Fibroblast of pulmonary artery (primary cell): Measurements from ENCODE around the gene MVB12B.

ENCODE experiments used
- DNase-seq: peaks from one replicate; pipeline ENCODE4 v3.0.0-alpha.2; 2010; ENCODE audit warnings: low read depth
- H3K4me3 ChIP-seq: replicated peaks from 2 replicates; pipeline ENCODE4 v1.5.1; 2011; ENCODE audit warnings: low read depth, mild to moderate bottlenecking, control low read depth, low read length, moderate library complexity
- TF ChIP-seq, protein P1 (sequence below): IDR thresholded peaks from 2 replicates; pipeline ENCODE4 v1.5.1; 2011; ENCODE audit warnings: mild to moderate bottlenecking, control low read depth, low read length, inconsistent platforms; ENCODE audit errors: missing control alignments

MVB12B gene

GRCh38 chr9:126309427-126310189, 17.0 kb upstream of the MVB12B start:
- DNase-seq: no peak
- no peak overlapping the region for H3K4me3 ChIP-seq
- TF ChIP-seq, protein P1, sequence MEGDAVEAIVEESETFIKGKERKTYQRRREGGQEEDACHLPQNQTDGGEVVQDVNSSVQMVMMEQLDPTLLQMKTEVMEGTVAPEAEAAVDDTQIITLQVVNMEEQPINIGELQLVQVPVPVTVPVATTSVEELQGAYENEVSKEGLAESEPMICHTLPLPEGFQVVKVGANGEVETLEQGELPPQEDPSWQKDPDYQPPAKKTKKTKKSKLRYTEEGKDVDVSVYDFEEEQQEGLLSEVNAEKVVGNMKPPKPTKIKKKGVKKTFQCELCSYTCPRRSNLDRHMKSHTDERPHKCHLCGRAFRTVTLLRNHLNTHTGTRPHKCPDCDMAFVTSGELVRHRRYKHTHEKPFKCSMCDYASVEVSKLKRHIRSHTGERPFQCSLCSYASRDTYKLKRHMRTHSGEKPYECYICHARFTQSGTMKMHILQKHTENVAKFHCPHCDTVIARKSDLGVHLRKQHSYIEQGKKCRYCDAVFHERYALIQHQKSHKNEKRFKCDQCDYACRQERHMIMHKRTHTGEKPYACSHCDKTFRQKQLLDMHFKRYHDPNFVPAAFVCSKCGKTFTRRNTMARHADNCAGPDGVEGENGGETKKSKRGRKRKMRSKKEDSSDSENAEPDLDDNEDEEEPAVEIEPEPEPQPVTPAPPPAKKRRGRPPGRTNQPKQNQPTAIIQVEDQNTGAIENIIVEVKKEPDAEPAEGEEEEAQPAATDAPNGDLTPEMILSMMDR: no peak

- TF ChIP-seq, protein P1: no peak
- no peak overlapping the region for H3K4me3 ChIP-seq
- DNase-seq: no peak
Observed at GRCh38 chr9:126312584-126313551, 13.8 kb upstream of the MVB12B start.

DNA sequence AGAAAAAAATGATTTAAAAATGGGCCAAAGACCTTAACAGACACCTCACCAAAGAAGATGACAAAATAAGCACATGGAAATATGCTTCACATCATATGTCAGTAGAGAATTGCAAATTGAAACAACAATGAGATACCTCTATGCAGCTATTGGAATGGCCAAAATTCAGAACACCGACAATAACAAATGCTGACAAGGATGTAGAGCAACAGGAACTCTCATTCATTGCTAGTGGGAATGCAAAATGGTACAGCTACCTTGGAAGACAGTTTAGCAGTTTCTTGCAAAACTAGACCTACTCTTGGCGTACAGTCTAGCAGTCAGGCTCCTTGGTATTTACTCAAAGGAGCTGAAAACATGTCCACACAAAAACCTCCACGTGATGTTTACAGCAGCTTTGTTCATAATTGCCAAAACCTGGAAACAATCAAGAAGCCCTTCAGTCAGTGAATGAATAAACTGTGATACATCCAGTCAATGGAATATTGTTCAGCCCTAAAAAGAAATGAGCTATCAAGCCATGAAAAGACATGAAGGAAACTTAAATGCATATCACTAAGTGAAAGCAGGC, 10.5 kb upstream of the MVB12B start:
- TF ChIP-seq, protein P1: no peak
- H3K4me3 ChIP-seq: no peak overlapping the region
- DNase-seq: no peak

GRCh38 chr9:126317513-126317912, 9.1 kb upstream of the MVB12B start:
- DNase-seq: no peak
- no peak overlapping the region for H3K4me3 ChIP-seq
- TF ChIP-seq, protein P1: peak; percentile 13

DNA sequence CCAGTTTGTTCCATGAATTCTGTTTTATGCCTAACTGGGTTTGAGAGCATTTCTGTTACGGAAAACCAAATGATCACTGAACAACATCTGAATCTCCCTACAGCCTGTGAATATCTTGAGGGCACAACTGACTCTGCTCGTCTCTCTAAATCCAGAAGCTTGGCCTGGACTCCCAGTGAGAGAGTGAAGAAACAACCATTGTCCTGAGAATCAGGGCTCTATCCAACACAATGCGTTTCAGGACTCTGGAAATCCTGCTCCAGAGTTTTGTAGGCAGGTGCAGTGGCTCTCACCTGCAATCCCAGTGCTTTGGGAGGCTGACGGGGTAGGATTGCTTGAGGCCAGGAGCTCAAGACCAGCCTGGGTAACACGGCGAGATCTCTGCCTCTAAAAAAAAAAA, 7.8 kb upstream of the MVB12B start:
- TF ChIP-seq, protein P1: no peak
- DNase-seq: no peak
- H3K4me3 ChIP-seq: no peak overlapping the region

DNA sequence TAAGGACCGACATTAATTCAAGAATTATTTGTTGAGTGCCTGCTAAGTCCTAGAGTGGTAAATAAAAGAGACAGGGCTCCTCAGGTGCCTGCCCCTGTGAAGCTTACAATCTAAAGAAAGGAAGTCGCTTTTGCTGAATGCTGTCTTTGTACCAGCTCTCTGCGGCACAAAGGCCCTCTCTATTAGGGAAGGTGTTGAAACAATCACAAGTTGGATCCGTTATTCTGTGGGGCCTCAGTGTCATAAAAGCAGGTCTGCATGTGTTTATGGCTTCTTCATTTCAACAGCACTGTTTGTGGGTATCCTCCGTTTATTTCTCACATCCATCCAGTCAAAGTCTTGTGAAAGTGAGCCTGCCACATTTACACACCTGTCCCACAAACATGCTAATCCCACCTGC, 7.0 kb upstream of the MVB12B start:
- H3K4me3 ChIP-seq: no peak overlapping the region
- TF ChIP-seq, protein P1: no peak
- DNase-seq: no peak
